PC-9 (cell line): Measurements from ENCODE around the gene MRPL21. TPM values are rescaled to one million over a fixed set of nuclear protein-coding genes. Genes with fewer than 3 reads are reported as not detected.

Source experiments
- total RNA-seq: library from RNA; stranded (reverse); gene quantifications from 2 replicates; pipeline ENCODE4 v1.2.3, GENCODE V29; 2021

Gene MRPL21
- total RNA-seq, 1 experiment from 2014 or later: 88.0 TPM

Other genes with a start within 250 kb of the MRPL21 start
- gene GAL, start 219.3 kb downstream of the MRPL21 start, total RNA-seq: 3.9 and 12.8 TPM in 2 replicates
- 23.9 and 43.3 TPM in 2 replicates for gene TESMIN, start 152.3 kb downstream of the MRPL21 start, total RNA-seq
- 29.7 and 36.3 TPM in 2 replicates for gene CPT1A, start 61.9 kb downstream of the MRPL21 start, total RNA-seq
- 27.0 and 27.6 TPM in 2 replicates for gene IGHMBP2, start 59 bp upstream of the MRPL21 start, total RNA-seq
- gene MRGPRD, start 77.2 kb upstream of the MRPL21 start, total RNA-seq: not detected in 2 replicates
- gene MRGPRF, start 109.4 kb upstream of the MRPL21 start, total RNA-seq: 0.35 and 0.50 TPM in 2 replicates
- gene TPCN2, start 145.1 kb upstream of the MRPL21 start, total RNA-seq: 24.8 and 26.4 TPM in 2 replicates